GM13977 (cell line): ENCODE measurements around the gene TSPAN4.

ENCODE experiments used
- DNase-seq: peaks from one replicate; pipeline ENCODE4 v3.0.0; 2012; ENCODE audit warnings: low spot score
- CTCF ChIP-seq: IDR thresholded peaks from 2 replicates; pipeline ENCODE4 v1.5.1; 2012; ENCODE audit warnings: mild to moderate bottlenecking, control low read depth; ENCODE audit not compliant: insufficient read depth; ENCODE audit errors: extremely low read depth, missing control alignments
- in situ Hi-C: fragments of 300-500 bp; cut with MboI; formaldehyde crosslinking; loops from one replicate; pipeline ENCODE4 v1.12.0; 2022; ENCODE audit warnings: low sequenced_read_pairs, low pct_unique_long_range_greater_than_20kb, mixed read lengths, inconsistent platforms; ENCODE audit not compliant: unreplicated experiment

The TSPAN4 gene

GRCh38 chr11:910044-910588 is 67.5 kb downstream of the TSPAN4 start:
- no peak for DNase-seq
- TF ChIP-seq CTCF = no peak
- in situ Hi-C loops = no loop called here

- TF ChIP-seq CTCF = no peak
- in situ Hi-C loops = no loop called here
- peak; percentile 100 for DNase-seq
Measured at GRCh38 chr11:910589-911030, 68.0 kb downstream of the TSPAN4 start, which contains the start of gene CHID1. Gene CHID1, minus strand, starts transcription at chr11:910810. Its CDS starts 5,994 bp downstream, at chr11:904816.

GRCh38 chr11:911031-911889 is 68.6 kb downstream of the TSPAN4 start:
- peak; percentile 75 for DNase-seq
- in situ Hi-C loops = no loop called here
- no peak for TF ChIP-seq CTCF

- no peak for DNase-seq
- TF ChIP-seq CTCF = no peak
- in situ Hi-C loops = no loop called here
Measured at GRCh38 chr11:911890-912219, 69.2 kb downstream of the TSPAN4 start.

- in situ Hi-C loops = no loop called here
- TF ChIP-seq CTCF = no peak
- DNase-seq = no peak
Measured at GRCh38 chr11:912266-912665, 69.6 kb downstream of the TSPAN4 start.

- in situ Hi-C loops = no loop called here
- no peak for TF ChIP-seq CTCF
- DNase-seq = no peak
Measured at GRCh38 chr11:913043-913442, 70.4 kb downstream of the TSPAN4 start.
